Measurements from ENCODE around the gene MBD3.

- no peak for TF ChIP-seq POLR2AphosphoS5 (IDR thresholded peaks at IDR 0.05; ENCODE audit: low read depth, low read length)
- peak; percentile 28; the same call in 1 of the 2 replicates for TF ChIP-seq POLR2A (IDR thresholded peaks at IDR 0.05; ENCODE audit: low read depth, low read length)
These were observed 42.2 kb upstream of the MBD3 start for GRCh38 chr19:1634938-1635243.

Measured in GM12892 (cell line).